H7 (cell line): ENCODE measurements around the gene HOXB5. TPM values are rescaled to one million over a fixed set of nuclear protein-coding genes. Genes with fewer than 3 reads are reported as not detected.

Experiments used
- DNase-seq: peaks from one replicate; pipeline ENCODE4 v3.0.0; 2012
- H3K27me3 ChIP-seq: 2 replicates; pipeline ENCODE4 v1.6.0; 2011; ENCODE audit warnings: mild to moderate bottlenecking, low read length; ENCODE audit not compliant: control insufficient read depth, insufficient read depth
- H3K36me3 ChIP-seq: replicated peaks from 2 replicates; pipeline ENCODE4 v1.5.1; 2011; ENCODE audit warnings: low read length; ENCODE audit not compliant: control insufficient read depth, insufficient read depth
- H3K4me3 ChIP-seq: 2 replicates; pipeline ENCODE4 v1.5.1; 2011; ENCODE audit warnings: low read depth, mild to moderate bottlenecking, control low read depth, low read length, moderate library complexity; ENCODE audit not compliant: insufficient read depth
- total RNA-seq: library from RNA; depleted of rRNA; stranded (reverse); fragments of >200 nt; shearing (Covaris generic); gene quantifications from 2 replicates; pipeline ENCODE4 v1.2.3, GENCODE V29; 2014

Gene HOXB5
- total RNA-seq, 1 experiment from 2014 or later, result not detected

- no peak overlapping the region for H3K4me3 ChIP-seq
- no peaks in the 10 kb centered on the region for H3K36me3 ChIP-seq
- peak; percentile 66 for DNase-seq
- H3K27me3 ChIP-seq, result peaks cover 99% of the 10 kb centered on the region
These were observed 12.7 kb upstream of the HOXB5 start for GRCh38 chr17:48605991-48606891.

GRCh38 chr17:48605409-48605919 is 11.9 kb upstream of the HOXB5 start:
- no peak for DNase-seq
- no peak overlapping the region for H3K4me3 ChIP-seq

GRCh38 chr17:48604770-48605329 is 11.3 kb upstream of the HOXB5 start, which contains the start of gene HOXB6:
Gene HOXB6 (minus strand): TSS chr17:48604986. CDS start chr17:48598150, 6,836 bp downstream.
- H3K27me3 ChIP-seq, result peaks cover 99% of the 10 kb centered on the region
- no peak within 1 kb of the TSS for H3K4me3 ChIP-seq

More at GRCh38 chr17:48605409-48605919, 11.9 kb upstream of the HOXB5 start:
- no peaks in the 10 kb centered on the region for H3K36me3 ChIP-seq
- peaks cover 99% of the 10 kb centered on the region for H3K27me3 ChIP-seq

GRCh38 chr17:48603959-48604769 is 10.6 kb upstream of the HOXB5 start:
- peaks cover 99% of the 10 kb centered on the region for H3K27me3 ChIP-seq
- H3K36me3 ChIP-seq, result no peaks in the 10 kb centered on the region

More at GRCh38 chr17:48604770-48605329, 11.3 kb upstream of the HOXB5 start, which contains the start of gene HOXB6:
- H3K36me3 ChIP-seq, result no peaks in the 10 kb centered on the region
- no peak for DNase-seq

GRCh38 chr17:48601539-48602425 is 8.2 kb upstream of the HOXB5 start:
- H3K36me3 ChIP-seq, result no peaks in the 10 kb centered on the region
- no peak for DNase-seq
- H3K27me3 ChIP-seq, result peaks cover 100% of the 10 kb centered on the region
- no peak overlapping the region for H3K4me3 ChIP-seq

More at GRCh38 chr17:48603959-48604769, 10.6 kb upstream of the HOXB5 start:
- peak; percentile 69 for DNase-seq
- H3K4me3 ChIP-seq, result no peak overlapping the region

GRCh38 chr17:48601207-48601538 is 7.6 kb upstream of the HOXB5 start:
- Histone ChIP-seq H3K4me3 (no peak overlapping the region), H3K27me3 (peaks cover 100% of the 10 kb centered on the region), H3K36me3 (no peaks in the 10 kb centered on the region)
- no peak for DNase-seq

GRCh38 chr17:48600244-48601098 is 6.9 kb upstream of the HOXB5 start:
- Histone ChIP-seq H3K27me3 (peaks cover 100% of the 10 kb centered on the region), H3K4me3 (no peak overlapping the region), H3K36me3 (no peaks in the 10 kb centered on the region)
- DNase-seq, result no peak

GRCh38 chr17:48599354-48599753 is 5.8 kb upstream of the HOXB5 start:
- Histone ChIP-seq H3K27me3 (peaks cover 100% of the 10 kb centered on the region), H3K36me3 (no peaks in the 10 kb centered on the region), H3K4me3 (no peak overlapping the region)
- no peak for DNase-seq

- no peak overlapping the region for H3K4me3 ChIP-seq
- peak; percentile 32 for DNase-seq
- no peaks in the 10 kb centered on the region for H3K36me3 ChIP-seq
- peaks cover 99% of the 10 kb centered on the region for H3K27me3 ChIP-seq
These were observed 5.2 kb upstream of the HOXB5 start for GRCh38 chr17:48598736-48599135.

- Histone ChIP-seq H3K36me3 (no peaks in the 10 kb centered on the region), H3K27me3 (peaks cover 99% of the 10 kb centered on the region), H3K4me3 (no peak overlapping the region)
- peak; percentile 84 for DNase-seq
These were observed 4.4 kb upstream of the HOXB5 start for GRCh38 chr17:48597778-48598631.

- DNase-seq, result no peak
- Histone ChIP-seq H3K27me3 (peaks cover 99% of the 10 kb centered on the region), H3K36me3 (no peaks in the 10 kb centered on the region), H3K4me3 (no peak overlapping the region)
These were observed 3.9 kb upstream of the HOXB5 start for GRCh38 chr17:48597528-48597777.

- H3K36me3 ChIP-seq, result no peaks in the 10 kb centered on the region
- no peak overlapping the region for H3K4me3 ChIP-seq
- H3K27me3 ChIP-seq, result peaks cover 99% of the 10 kb centered on the region
- DNase-seq, result peak; percentile 70
These were observed 3.4 kb upstream of the HOXB5 start for GRCh38 chr17:48596735-48597527.
